Measurements from ENCODE around the gene ZNF234.
"Not testable (repeated sequence)": the region's sequence is repeated elsewhere in the genome, so short reads cannot be mapped to it uniquely, and the experiment has no call there.

Gene ZNF234

GRCh38 chr19:44141191-44142058, at the start of gene ZNF234:
Gene ZNF234, plus strand, starts transcription at chr19:44141554. Its CDS starts 3,079 bp downstream, at chr19:44144633.
- Histone ChIP-seq H3K27me3 (ENCODE audit: control insufficient read depth, insufficient read depth, low read length) (no peaks in the 10 kb centered on the region), H3K9ac (ENCODE audit: low read length) (peak within 1 kb of the TSS; percentile 47), H3K4me3 (ENCODE audit: low read depth, low read length) (peak within 1 kb of the TSS; percentile 77), H3K4me1 (ENCODE audit: control insufficient read depth, insufficient read depth, low read length) (no peaks in the 10 kb centered on the region), H3K27ac (ENCODE audit: low read depth, low read length) (peak within 1 kb of the TSS; percentile 45; the same call in 1 of the 2 replicates), H3K9me3 (ENCODE audit: control insufficient read depth, insufficient read depth, low read depth, low read length) (no peaks in the 10 kb centered on the region), H3K36me3 (ENCODE audit: control insufficient read depth, insufficient read depth, low read length) (peaks cover 9% of the 10 kb centered on the region)

- Histone ChIP-seq H3K27me3 (ENCODE audit: control insufficient read depth, insufficient read depth, low read length) (no peaks in the 10 kb centered on the region), H3K4me1 (ENCODE audit: control insufficient read depth, insufficient read depth, low read length) (no peaks in the 10 kb centered on the region), H3K9me3 (ENCODE audit: control insufficient read depth, insufficient read depth, low read depth, low read length) (no peaks in the 10 kb centered on the region), H3K4me3 (ENCODE audit: low read depth, low read length) (no peak overlapping the region), H3K9ac (ENCODE audit: low read length) (no peak overlapping the region), H3K36me3 (ENCODE audit: control insufficient read depth, insufficient read depth, low read length) (peaks cover 3% of the 10 kb centered on the region), H3K27ac (ENCODE audit: low read depth, low read length) (no peak overlapping the region)
Observed at GRCh38 chr19:44092108-44092507, 49.2 kb upstream of the ZNF234 start.

DNA sequence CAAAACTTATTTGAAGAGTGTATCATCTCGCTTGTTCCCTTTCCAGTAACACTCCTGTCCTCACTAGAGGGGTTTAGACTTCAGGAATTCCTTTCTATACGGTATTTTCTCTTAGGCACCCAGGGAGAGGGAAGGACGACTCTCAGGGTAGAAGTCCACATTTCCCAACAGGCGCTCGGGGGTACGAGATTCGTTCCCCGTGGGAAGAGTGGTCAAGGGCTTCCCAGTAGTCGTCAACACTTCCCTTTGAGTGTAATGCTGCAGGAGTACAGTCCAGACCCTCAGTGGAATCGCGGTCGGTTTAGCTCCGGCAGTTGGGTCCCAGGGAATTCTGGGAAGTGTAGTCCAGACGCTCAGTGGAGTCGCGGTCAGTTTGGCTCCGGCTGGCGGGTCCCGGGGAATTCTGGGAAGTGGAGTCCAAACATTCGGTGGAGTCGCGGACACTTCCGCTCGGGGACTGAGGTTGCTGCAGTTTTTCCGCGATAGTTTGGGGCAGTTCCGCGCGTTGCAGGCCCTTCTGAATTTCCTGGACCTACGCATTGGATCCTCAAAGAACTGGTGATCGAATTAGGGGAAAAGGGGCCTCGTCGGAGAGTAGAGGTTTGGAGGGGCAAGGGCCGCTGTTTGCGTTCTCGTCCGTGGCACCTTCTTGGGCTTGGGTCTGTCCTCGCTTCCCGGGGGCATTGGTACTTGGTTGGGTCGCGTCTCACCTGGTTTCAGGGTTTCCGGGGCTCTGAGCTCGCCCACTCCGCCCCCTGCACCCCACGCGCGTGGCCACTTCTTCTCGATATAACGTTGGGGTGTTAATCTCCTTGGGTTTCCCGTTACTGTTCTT, 47.2 kb upstream of the ZNF234 start, which contains the start of gene ZNF224:
ZNF224 (plus strand) TSS at position 431 of the 835 bp plus-strand sequence. CDS start 3,513 bp downstream, outside the sequence.
- Histone ChIP-seq H3K27ac (ENCODE audit: low read depth, low read length) (no peak within 1 kb of the TSS), H3K27me3 (ENCODE audit: control insufficient read depth, insufficient read depth, low read length) (no peaks in the 10 kb centered on the region), H3K36me3 (ENCODE audit: control insufficient read depth, insufficient read depth, low read length) (peaks cover 18% of the 10 kb centered on the region), H3K9ac (ENCODE audit: low read length) (peak within 1 kb of the TSS; percentile 74), H3K4me3 (ENCODE audit: low read depth, low read length) (peak within 1 kb of the TSS; percentile 89), H3K4me1 (ENCODE audit: control insufficient read depth, insufficient read depth, low read length) (no peaks in the 10 kb centered on the region), H3K9me3 (ENCODE audit: control insufficient read depth, insufficient read depth, low read depth, low read length) (no peaks in the 10 kb centered on the region)

DNA sequence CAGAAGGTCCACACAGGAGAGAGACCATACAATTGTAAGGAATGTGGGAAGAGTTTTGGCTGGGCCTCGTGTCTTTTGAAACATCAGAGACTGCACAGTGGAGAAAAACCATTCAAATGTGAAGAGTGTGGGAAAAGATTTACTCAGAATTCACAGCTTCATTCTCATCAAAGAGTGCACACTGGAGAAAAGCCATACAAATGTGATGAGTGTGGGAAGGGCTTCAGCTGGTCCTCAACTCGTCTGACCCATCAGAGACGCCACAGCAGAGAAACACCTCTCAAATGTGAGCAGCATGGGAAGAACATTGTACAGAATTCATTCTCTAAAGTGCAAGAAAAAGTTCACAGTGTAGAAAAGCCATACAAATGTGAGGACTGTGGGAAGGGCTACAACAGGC, 33.6 kb upstream of the ZNF234 start:
- H3K27me3 ChIP-seq (ENCODE audit: control insufficient read depth, insufficient read depth, low read length) = no peaks in the 10 kb centered on the region
- H3K36me3 ChIP-seq (ENCODE audit: control insufficient read depth, insufficient read depth, low read length) = peaks cover 62% of the 10 kb centered on the region
- no peak overlapping the region for H3K9ac ChIP-seq (ENCODE audit: low read length)
- H3K27ac ChIP-seq (ENCODE audit: low read depth, low read length) = no peak overlapping the region
- no peaks in the 10 kb centered on the region for H3K4me1 ChIP-seq (ENCODE audit: control insufficient read depth, insufficient read depth, low read length)
- H3K4me3 ChIP-seq (ENCODE audit: low read depth, low read length) = no peak overlapping the region
- H3K9me3 ChIP-seq (ENCODE audit: control insufficient read depth, insufficient read depth, low read depth, low read length) = peaks cover 36% of the 10 kb centered on the region

DNA sequence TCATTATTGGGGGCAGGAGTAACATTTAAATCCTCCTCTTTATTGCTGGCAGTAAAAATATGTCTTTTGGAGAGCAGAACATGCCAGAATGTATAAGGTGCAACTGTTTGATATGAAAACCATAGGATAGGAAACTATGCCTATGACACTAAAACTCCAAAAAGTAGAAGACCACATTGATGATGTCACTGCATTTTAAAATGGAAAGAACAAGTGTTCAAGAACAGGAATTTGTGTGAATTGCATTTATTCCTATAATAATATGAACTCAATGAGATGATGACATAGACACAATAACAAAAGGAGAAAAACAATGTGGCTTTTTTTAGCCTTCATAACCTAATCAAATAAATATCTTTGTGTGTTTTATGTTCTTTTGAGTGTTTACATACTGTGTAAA, 31.9 kb upstream of the ZNF234 start:
- Histone ChIP-seq H3K9ac (ENCODE audit: low read length) (no peak overlapping the region), H3K36me3 (ENCODE audit: control insufficient read depth, insufficient read depth, low read length) (peaks cover 45% of the 10 kb centered on the region), H3K27ac (ENCODE audit: low read depth, low read length) (no peak overlapping the region), H3K9me3 (ENCODE audit: control insufficient read depth, insufficient read depth, low read depth, low read length) (peaks cover 36% of the 10 kb centered on the region), H3K27me3 (ENCODE audit: control insufficient read depth, insufficient read depth, low read length) (no peaks in the 10 kb centered on the region), H3K4me1 (ENCODE audit: control insufficient read depth, insufficient read depth, low read length) (peaks cover 3% of the 10 kb centered on the region; the same call in 1 of the 2 replicates), H3K4me3 (ENCODE audit: low read depth, low read length) (no peak overlapping the region)

- Histone ChIP-seq H3K4me3 (ENCODE audit: low read depth, low read length) (peak overlapping the region; percentile 86), H3K9ac (ENCODE audit: low read length) (peak overlapping the region; percentile 89), H3K27me3 (ENCODE audit: control insufficient read depth, insufficient read depth, low read length) (no peaks in the 10 kb centered on the region), H3K27ac (ENCODE audit: low read depth, low read length) (peak overlapping the region; percentile 78; the same call in 1 of the 2 replicates), H3K9me3 (ENCODE audit: control insufficient read depth, insufficient read depth, low read depth, low read length) (peaks cover 20% of the 10 kb centered on the region), H3K36me3 (ENCODE audit: control insufficient read depth, insufficient read depth, low read length) (peaks cover 30% of the 10 kb centered on the region), H3K4me1 (ENCODE audit: control insufficient read depth, insufficient read depth, low read length) (peaks cover 3% of the 10 kb centered on the region; the same call in 1 of the 2 replicates)
Observed at GRCh38 chr19:44111910-44112463, 29.4 kb upstream of the ZNF234 start.

DNA sequence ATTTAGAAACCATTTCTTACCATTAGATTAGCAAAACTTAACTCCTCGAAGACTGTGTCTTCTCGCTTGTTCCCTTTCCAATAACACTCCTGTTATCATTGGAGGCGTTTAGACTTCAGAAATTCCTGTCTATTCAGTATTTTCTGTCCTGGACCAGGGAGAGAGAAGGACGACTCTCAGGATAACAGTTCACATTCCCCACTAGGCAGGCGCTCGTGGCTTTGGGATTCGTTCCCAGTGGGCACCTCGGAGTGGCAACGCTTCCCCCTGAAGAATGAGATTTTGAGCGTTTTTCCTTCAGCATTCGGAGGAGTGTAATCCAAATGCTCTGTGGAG, 28.6 kb upstream of the ZNF234 start:
- Histone ChIP-seq H3K27ac (ENCODE audit: low read depth, low read length) (peak overlapping the region; percentile 78; the same call in 1 of the 2 replicates), H3K4me3 (ENCODE audit: low read depth, low read length) (peak overlapping the region; percentile 86), H3K9me3 (ENCODE audit: control insufficient read depth, insufficient read depth, low read depth, low read length) (peaks cover 12% of the 10 kb centered on the region), H3K27me3 (ENCODE audit: control insufficient read depth, insufficient read depth, low read length) (no peaks in the 10 kb centered on the region), H3K9ac (ENCODE audit: low read length) (peak overlapping the region; percentile 89), H3K36me3 (ENCODE audit: control insufficient read depth, insufficient read depth, low read length) (peaks cover 28% of the 10 kb centered on the region), H3K4me1 (ENCODE audit: control insufficient read depth, insufficient read depth, low read length) (peaks cover 3% of the 10 kb centered on the region; the same call in 1 of the 2 replicates)

DNA sequence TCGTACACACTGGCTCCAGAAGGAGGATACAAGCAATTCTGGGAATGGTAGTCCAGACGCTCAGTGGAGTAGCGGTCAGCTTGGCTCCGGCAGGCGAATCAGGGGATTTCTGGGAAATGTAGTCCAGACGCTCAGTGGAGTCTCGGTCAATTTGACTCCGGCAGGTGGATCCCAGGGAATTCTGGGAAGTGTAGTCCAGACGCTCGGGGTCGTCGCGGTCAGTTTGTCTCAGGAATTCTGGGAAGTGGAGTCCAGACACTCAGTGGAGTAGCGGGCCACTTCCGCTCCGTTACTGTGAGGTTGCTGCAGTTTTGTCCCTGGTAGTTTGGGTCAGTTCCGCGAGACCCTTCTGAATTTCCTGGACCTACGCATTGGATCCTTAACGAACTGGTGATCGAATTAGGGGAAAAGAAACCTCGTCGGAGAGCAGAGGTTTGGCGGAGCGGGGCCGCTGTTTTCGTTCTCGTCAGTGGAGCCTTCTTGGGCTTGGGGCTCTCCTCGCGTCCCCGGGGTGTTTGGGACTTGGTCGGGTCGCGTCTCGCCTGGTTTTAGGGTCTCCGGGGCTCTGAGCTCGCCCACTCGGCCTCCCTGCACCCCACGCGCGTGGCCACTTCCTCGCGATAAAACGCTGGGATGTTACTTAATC, 28.1 kb upstream of the ZNF234 start, which contains the start of gene ZNF225:
ZNF225 (plus strand) TSS at position 262 of the 646 bp plus-strand sequence. CDS start 2,429 bp downstream, outside the sequence.
- peaks cover 3% of the 10 kb centered on the region; the same call in 1 of the 2 replicates for H3K4me1 ChIP-seq (ENCODE audit: control insufficient read depth, insufficient read depth, low read length)
- H3K36me3 ChIP-seq (ENCODE audit: control insufficient read depth, insufficient read depth, low read length) = peaks cover 27% of the 10 kb centered on the region
- H3K9ac ChIP-seq (ENCODE audit: low read length) = peak within 1 kb of the TSS; percentile 89
- peaks cover 7% of the 10 kb centered on the region for H3K9me3 ChIP-seq (ENCODE audit: control insufficient read depth, insufficient read depth, low read depth, low read length)
- H3K4me3 ChIP-seq (ENCODE audit: low read depth, low read length) = peak within 1 kb of the TSS; percentile 86
- peak within 1 kb of the TSS; percentile 78; the same call in 1 of the 2 replicates for H3K27ac ChIP-seq (ENCODE audit: low read depth, low read length)
- no peaks in the 10 kb centered on the region for H3K27me3 ChIP-seq (ENCODE audit: control insufficient read depth, insufficient read depth, low read length)

GRCh38 chr19:44113784-44114390, 27.5 kb upstream of the ZNF234 start:
- no peak overlapping the region for H3K27ac ChIP-seq (ENCODE audit: low read depth, low read length)

GRCh38 chr19:44121162-44121561, 20.2 kb upstream of the ZNF234 start:
- not testable (repeated sequence) for H3K9me3 ChIP-seq (ENCODE audit: control insufficient read depth, insufficient read depth, low read depth, low read length); H3K27ac ChIP-seq (ENCODE audit: low read depth, low read length); H3K4me3 ChIP-seq (ENCODE audit: low read depth, low read length); H3K4me1 ChIP-seq (ENCODE audit: control insufficient read depth, insufficient read depth, low read length); H3K27me3 ChIP-seq (ENCODE audit: control insufficient read depth, insufficient read depth, low read length); H3K9ac ChIP-seq (ENCODE audit: low read length)
- H3K36me3 ChIP-seq (ENCODE audit: control insufficient read depth, insufficient read depth, low read length) = peaks cover 36% of the 10 kb centered on the region

More at GRCh38 chr19:44113784-44114390, 27.5 kb upstream of the ZNF234 start:
- H3K4me3 ChIP-seq (ENCODE audit: low read depth, low read length) = peak overlapping the region; percentile 86
- H3K36me3 ChIP-seq (ENCODE audit: control insufficient read depth, insufficient read depth, low read length) = peaks cover 27% of the 10 kb centered on the region
- peaks cover 4% of the 10 kb centered on the region; the same call in 1 of the 2 replicates for H3K9me3 ChIP-seq (ENCODE audit: control insufficient read depth, insufficient read depth, low read depth, low read length)
- H3K27me3 ChIP-seq (ENCODE audit: control insufficient read depth, insufficient read depth, low read length) = no peaks in the 10 kb centered on the region
- peaks cover 3% of the 10 kb centered on the region; the same call in 1 of the 2 replicates for H3K4me1 ChIP-seq (ENCODE audit: control insufficient read depth, insufficient read depth, low read length)
- peak overlapping the region; percentile 83 for H3K9ac ChIP-seq (ENCODE audit: low read length)
